ENCODE data around the gene HJURP. TPM values are rescaled to one million over a fixed set of nuclear protein-coding genes. Genes with fewer than 3 reads are reported as not detected.
"Not testable (repeated sequence)": the region's sequence is repeated elsewhere in the genome, so short reads cannot be mapped to it uniquely, and the experiment has no call there.

Gene HJURP
- total RNA-seq, 1 donor from 2014 or later, result 23.1 TPM

DNA sequence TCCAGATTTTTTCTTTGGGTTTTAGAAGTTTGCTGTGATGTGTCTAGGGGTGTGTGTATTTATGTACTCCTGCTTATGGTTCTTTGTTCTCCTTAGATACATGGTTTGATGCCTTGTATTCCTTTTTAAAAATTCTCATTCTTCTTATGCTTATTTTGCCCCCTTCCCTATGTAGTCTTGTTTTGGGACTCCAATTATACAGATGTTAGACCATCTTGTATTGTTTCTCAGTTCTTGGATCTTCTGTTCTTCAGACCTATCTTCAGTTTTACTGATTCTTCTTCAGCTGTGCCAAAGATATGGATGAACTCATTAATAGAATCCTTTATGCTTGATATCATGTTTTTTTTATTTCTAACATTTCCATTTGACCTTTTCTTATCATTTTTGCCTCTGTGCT, 28.0 kb upstream of the HJURP start:
- TF ChIP-seq, protein P1, sequence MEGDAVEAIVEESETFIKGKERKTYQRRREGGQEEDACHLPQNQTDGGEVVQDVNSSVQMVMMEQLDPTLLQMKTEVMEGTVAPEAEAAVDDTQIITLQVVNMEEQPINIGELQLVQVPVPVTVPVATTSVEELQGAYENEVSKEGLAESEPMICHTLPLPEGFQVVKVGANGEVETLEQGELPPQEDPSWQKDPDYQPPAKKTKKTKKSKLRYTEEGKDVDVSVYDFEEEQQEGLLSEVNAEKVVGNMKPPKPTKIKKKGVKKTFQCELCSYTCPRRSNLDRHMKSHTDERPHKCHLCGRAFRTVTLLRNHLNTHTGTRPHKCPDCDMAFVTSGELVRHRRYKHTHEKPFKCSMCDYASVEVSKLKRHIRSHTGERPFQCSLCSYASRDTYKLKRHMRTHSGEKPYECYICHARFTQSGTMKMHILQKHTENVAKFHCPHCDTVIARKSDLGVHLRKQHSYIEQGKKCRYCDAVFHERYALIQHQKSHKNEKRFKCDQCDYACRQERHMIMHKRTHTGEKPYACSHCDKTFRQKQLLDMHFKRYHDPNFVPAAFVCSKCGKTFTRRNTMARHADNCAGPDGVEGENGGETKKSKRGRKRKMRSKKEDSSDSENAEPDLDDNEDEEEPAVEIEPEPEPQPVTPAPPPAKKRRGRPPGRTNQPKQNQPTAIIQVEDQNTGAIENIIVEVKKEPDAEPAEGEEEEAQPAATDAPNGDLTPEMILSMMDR (IDR thresholded peaks at IDR 0.05; ENCODE audit: unreplicated experiment), result no peak
- H3K9me3 Mint-ChIP-seq (ENCODE audit: low read depth), result peaks cover 32% of the 10 kb centered on the region
- peaks cover 44% of the 10 kb centered on the region for H3K27me3 Mint-ChIP-seq
- no peak for DNase-seq (ENCODE audit: low spot score, unreplicated experiment)
- H3K36me3 Mint-ChIP-seq (ENCODE audit: insufficient read depth), result peaks cover 4% of the 10 kb centered on the region
- H3K27ac Mint-ChIP-seq, result no peak overlapping the region
- H3K4me1 Mint-ChIP-seq (ENCODE audit: low read depth), result no peaks in the 10 kb centered on the region
- no peak overlapping the region for H3K4me3 Mint-ChIP-seq (ENCODE audit: low read depth)

DNA sequence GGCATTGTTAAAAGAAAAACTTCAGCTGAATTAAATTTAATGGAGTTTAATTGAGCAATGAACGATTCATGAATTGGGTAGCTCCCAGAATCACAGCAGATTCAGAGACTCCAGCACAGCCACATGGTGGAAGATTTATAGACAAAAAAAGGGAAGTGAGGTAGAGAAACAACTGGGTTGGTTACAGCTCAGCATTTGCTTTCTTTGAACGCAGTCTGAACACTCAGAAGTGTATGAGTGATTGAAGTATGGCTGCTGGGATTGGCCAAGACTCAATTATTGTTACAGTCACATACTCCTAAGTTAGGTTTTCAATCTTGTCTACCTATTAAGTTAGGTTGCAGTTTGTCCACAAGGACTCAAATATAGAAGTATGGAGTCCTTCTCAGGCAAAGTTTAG, 17.8 kb upstream of the HJURP start:
- peaks cover 57% of the 10 kb centered on the region for H3K27me3 Mint-ChIP-seq

DNA sequence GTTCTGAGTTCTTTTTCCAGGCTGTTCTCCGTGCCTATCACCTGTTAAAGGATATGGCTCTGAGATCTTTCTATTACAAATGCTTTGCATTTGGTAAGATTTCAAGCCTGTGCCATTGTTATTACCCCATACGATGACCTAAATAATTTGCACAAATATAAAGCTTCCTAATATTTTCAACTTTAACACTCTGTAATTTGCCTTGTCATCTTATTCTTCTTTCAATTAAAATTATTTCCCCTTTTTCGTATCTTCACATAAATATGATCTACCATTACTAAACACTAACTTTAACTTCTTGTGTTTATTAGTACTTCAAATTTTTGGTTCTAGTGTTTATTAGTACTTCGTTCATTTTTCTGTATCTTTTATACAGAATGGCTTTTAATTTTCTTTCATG, 17.1 kb upstream of the HJURP start:
- TF ChIP-seq, protein P1 (IDR thresholded peaks at IDR 0.05; ENCODE audit: unreplicated experiment), result no peak
- peaks cover 56% of the 10 kb centered on the region for H3K27me3 Mint-ChIP-seq

More for the DNA sequence above, 17.8 kb upstream of the HJURP start:
- H3K4me3 Mint-ChIP-seq (ENCODE audit: low read depth); H3K36me3 Mint-ChIP-seq (ENCODE audit: insufficient read depth); H3K4me1 Mint-ChIP-seq (ENCODE audit: low read depth); DNase-seq (ENCODE audit: low spot score, unreplicated experiment); H3K27ac Mint-ChIP-seq: not testable (repeated sequence)
- H3K9me3 Mint-ChIP-seq (ENCODE audit: low read depth), result peaks cover 20% of the 10 kb centered on the region

DNA sequence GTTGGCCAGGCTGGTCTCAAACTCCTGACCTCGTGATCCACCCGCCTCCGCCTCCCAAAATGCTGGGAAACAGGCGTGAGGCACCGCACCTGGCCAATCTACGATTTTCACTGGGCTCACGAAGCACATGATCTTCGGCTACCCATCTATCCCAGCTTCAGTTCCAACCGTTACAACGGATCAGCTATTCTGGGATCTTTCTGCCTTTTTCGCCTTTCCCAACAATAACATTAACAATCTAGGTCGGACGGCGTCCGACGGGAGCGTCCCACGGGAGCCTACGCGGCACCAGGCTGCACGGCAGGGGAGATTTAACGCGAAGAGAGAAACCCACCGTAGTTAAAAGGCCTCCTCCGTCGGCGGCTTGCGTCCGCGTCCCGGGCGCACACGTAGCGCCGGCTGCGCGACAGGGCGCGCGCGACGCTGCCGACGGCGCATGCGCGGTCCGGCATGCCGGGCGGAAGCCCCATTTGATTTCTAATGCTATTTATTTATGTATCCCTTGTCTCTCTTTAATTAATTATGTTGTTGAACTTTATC, 13.7 kb upstream of the HJURP start, which contains the start of gene MSL3B:
TSS of gene MSL3B (minus strand) at position 394 of the 540 bp plus-strand sequence.
- TF ChIP-seq, protein P1 (IDR thresholded peaks at IDR 0.05; ENCODE audit: unreplicated experiment), result no peak
- peaks cover 24% of the 10 kb centered on the region for H3K36me3 Mint-ChIP-seq (ENCODE audit: insufficient read depth)
- no peaks in the 10 kb centered on the region for H3K4me1 Mint-ChIP-seq (ENCODE audit: low read depth)
- peaks cover 23% of the 10 kb centered on the region for H3K9me3 Mint-ChIP-seq (ENCODE audit: low read depth)
- peak; percentile 23 for DNase-seq (ENCODE audit: low spot score, unreplicated experiment)
- H3K27me3 Mint-ChIP-seq, result peaks cover 32% of the 10 kb centered on the region
- H3K27ac Mint-ChIP-seq, result peak within 1 kb of the TSS; percentile 88
- peak within 1 kb of the TSS; percentile 89 for H3K4me3 Mint-ChIP-seq (ENCODE audit: low read depth)

More for the DNA sequence above, 17.1 kb upstream of the HJURP start:
- Mint-ChIP-seq H3K4me3 (ENCODE audit: low read depth) (no peak overlapping the region), H3K9me3 (ENCODE audit: low read depth) (peaks cover 22% of the 10 kb centered on the region), H3K27ac (no peak overlapping the region), H3K4me1 (ENCODE audit: low read depth) (no peaks in the 10 kb centered on the region), H3K36me3 (ENCODE audit: insufficient read depth) (peaks cover 13% of the 10 kb centered on the region)
- no peak for DNase-seq (ENCODE audit: low spot score, unreplicated experiment)

DNA sequence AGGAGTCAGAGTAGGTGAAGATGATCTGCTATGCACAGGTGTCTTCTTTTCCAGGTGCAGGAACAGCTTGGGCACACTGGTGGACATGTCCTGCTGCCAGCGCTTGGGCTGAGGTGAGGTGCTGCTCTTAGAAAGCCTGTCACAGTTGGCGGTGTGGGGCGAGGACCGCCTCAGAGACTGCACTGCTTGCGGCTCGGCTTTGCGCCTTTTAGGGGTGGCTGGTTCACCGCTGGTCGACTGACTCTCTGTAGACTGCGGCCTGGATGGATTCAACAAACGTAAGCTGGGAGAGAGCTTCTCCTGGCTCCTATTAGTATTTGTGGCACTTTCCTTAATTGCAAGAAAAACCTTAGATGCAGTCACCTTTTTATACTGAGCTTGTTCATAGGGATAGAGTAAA, 12.1 kb upstream of the HJURP start:
- Mint-ChIP-seq H3K36me3 (ENCODE audit: insufficient read depth) (peaks cover 24% of the 10 kb centered on the region), H3K27me3 (peaks cover 19% of the 10 kb centered on the region), H3K9me3 (ENCODE audit: low read depth) (peaks cover 23% of the 10 kb centered on the region), H3K4me1 (ENCODE audit: low read depth) (no peaks in the 10 kb centered on the region), H3K27ac (no peak overlapping the region), H3K4me3 (ENCODE audit: low read depth) (no peak overlapping the region)
- TF ChIP-seq, protein P1 (IDR thresholded peaks at IDR 0.05; ENCODE audit: unreplicated experiment), result no peak
- no peak for DNase-seq (ENCODE audit: low spot score, unreplicated experiment)

DNA sequence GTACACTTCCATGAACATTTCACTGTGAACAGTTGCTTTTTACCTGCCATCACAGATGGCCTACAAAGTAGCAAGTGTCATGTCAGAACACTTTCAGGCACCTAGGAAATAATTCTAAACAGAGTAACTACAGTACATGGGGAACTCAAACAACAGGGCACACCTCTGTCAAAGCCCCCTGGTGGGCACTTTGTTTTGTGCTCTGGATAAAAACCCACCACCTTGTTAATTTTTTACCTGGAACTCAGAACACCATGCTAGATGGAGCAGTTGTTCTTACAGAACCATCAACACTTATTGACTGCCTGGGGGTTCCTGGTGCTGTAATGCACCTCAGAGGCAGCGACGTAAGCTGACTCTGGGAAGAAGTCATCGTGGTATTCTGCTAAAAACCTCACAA, 11.5 kb upstream of the HJURP start:
- TF ChIP-seq, protein P1 (IDR thresholded peaks at IDR 0.05; ENCODE audit: unreplicated experiment), result peak; percentile 35

More for the DNA sequence above, 11.5 kb upstream of the HJURP start:
- Mint-ChIP-seq H3K27me3 (peaks cover 13% of the 10 kb centered on the region), H3K9me3 (ENCODE audit: low read depth) (peaks cover 23% of the 10 kb centered on the region), H3K4me1 (ENCODE audit: low read depth) (no peaks in the 10 kb centered on the region), H3K27ac (no peak overlapping the region), H3K36me3 (ENCODE audit: insufficient read depth) (peaks cover 24% of the 10 kb centered on the region), H3K4me3 (ENCODE audit: low read depth) (peak overlapping the region; percentile 9)
- DNase-seq (ENCODE audit: low spot score, unreplicated experiment), result no peak

Measured in progenitor cell of endocrine pancreas (in vitro differentiated cells).